G401 (cell line): ENCODE data around the gene CDC42SE1. TPM values are rescaled to one million over a fixed set of nuclear protein-coding genes. Genes with fewer than 3 reads are reported as not detected.
"Not testable (repeated sequence)": the region's sequence is repeated elsewhere in the genome, so short reads cannot be mapped to it uniquely, and the experiment has no call there.

Experiments
- DNase-seq: peaks from one replicate; pipeline ENCODE4 v3.0.0-alpha.2; 2015; ENCODE audit warnings: low spot score
- in situ Hi-C: cut with HindIII; loops from 2 replicates; pipeline ENCODE4 v1.10.0; 2016; ENCODE audit warnings: low sequenced_read_pairs, mixed read lengths
- total RNA-seq: library from RNA; depleted of rRNA; stranded (reverse); fragments of >200 nt; shearing (Covaris generic); gene quantifications from 2 replicates; pipeline ENCODE4 v1.2.3, GENCODE V29; 2014; rRNA removed

Gene CDC42SE1
- 54.4 and 84.6 TPM in 2 replicates for total RNA-seq

- DNase-seq = peak; percentile 84
- in situ Hi-C loops = no loop called here
Observed at GRCh38 chr1:151059109-151060006, at the start of gene CDC42SE1. TSS of gene CDC42SE1 (minus strand) at chr1:151059622. CDS start at chr1:151055730, 3,892 bp downstream.

- in situ Hi-C loops = no loop called here
- DNase-seq = no peak
Observed at GRCh38 chr1:151108331-151108730, 48.9 kb upstream of the CDC42SE1 start.

- DNase-seq = no peak
- in situ Hi-C loops = no loop called here
Observed at GRCh38 chr1:151106894-151107293, 47.5 kb upstream of the CDC42SE1 start.

- in situ Hi-C loops = no loop called here
- DNase-seq = no peak
Observed at GRCh38 chr1:151104630-151105029, 45.2 kb upstream of the CDC42SE1 start.

- no peak for DNase-seq
- in situ Hi-C loops = loop anchor here (10.0 kb wide), 1 partner anchor 167 kb away; no protein-coding TSS in a partner anchor
Observed at GRCh38 chr1:151098126-151098525, 38.7 kb upstream of the CDC42SE1 start.

GRCh38 chr1:151097426-151097825, 38.0 kb upstream of the CDC42SE1 start:
- in situ Hi-C loops = loop anchor here (10.0 kb wide), 1 partner anchor 167 kb away; no protein-coding TSS in a partner anchor

GRCh38 chr1:151085953-151086559, 26.6 kb upstream of the CDC42SE1 start:
- no peak for DNase-seq
- in situ Hi-C loops = no loop called here

More at GRCh38 chr1:151097426-151097825, 38.0 kb upstream of the CDC42SE1 start:
- not testable (repeated sequence) for DNase-seq

- in situ Hi-C loops = no loop called here
Observed at GRCh38 chr1:151072224-151072623, 12.8 kb upstream of the CDC42SE1 start.

GRCh38 chr1:151070474-151071276, 11.3 kb upstream of the CDC42SE1 start, which contains the start of gene GABPB2:
TSS of gene GABPB2 (plus strand) at chr1:151070761. CDS start at chr1:151088190, 17,429 bp downstream.
- DNase-seq = peak; percentile 95
- in situ Hi-C loops = no loop called here

More at GRCh38 chr1:151072224-151072623, 12.8 kb upstream of the CDC42SE1 start:
- no peak for DNase-seq

GRCh38 chr1:151069103-151069486, 9.7 kb upstream of the CDC42SE1 start:
- in situ Hi-C loops = no loop called here
- no peak for DNase-seq

- no peak for DNase-seq
- in situ Hi-C loops = no loop called here
Observed at GRCh38 chr1:151067185-151067584, 7.8 kb upstream of the CDC42SE1 start.

GRCh38 chr1:151065089-151065645, 5.7 kb upstream of the CDC42SE1 start:
- in situ Hi-C loops = no loop called here
- DNase-seq = no peak

GRCh38 chr1:151062741-151063371, 3.4 kb upstream of the CDC42SE1 start:
- peak; percentile 38 for DNase-seq
- in situ Hi-C loops = no loop called here

- DNase-seq = peak; percentile 41
- in situ Hi-C loops = no loop called here
Observed at GRCh38 chr1:151061704-151062103, 2.3 kb upstream of the CDC42SE1 start.

GRCh38 chr1:151060657-151061421, 1.4 kb upstream of the CDC42SE1 start:
- in situ Hi-C loops = no loop called here
- peak; percentile 71 for DNase-seq

- peak; percentile 92 for DNase-seq
- in situ Hi-C loops = no loop called here
Observed at GRCh38 chr1:151060007-151060656, 710 bp upstream of the CDC42SE1 start, which contains the start of gene MLLT11. TSS of gene MLLT11 (plus strand) at chr1:151060397. CDS start at chr1:151067225, 6,828 bp downstream.

- no peak for DNase-seq
- in situ Hi-C loops = no loop called here
Observed at GRCh38 chr1:151058692-151059091, 730 bp downstream of the CDC42SE1 start.
